HUDEP-2 (cell line): ENCODE results near the gene ABCC9.
A peak's percentile ranks its signal among the peaks of the same experiment; 100 is the strongest.

Source experiments
- DNase-seq, 76 experiments: peaks; one replicate each; lab custom pipeline; 2025; ENCODE audit not compliant: unreplicated experiment in 76 of 76; lab: John Stamatoyannopoulos, UW

The ABCC9 gene

GRCh38 chr12:21776175-21776574, 165.1 kb downstream of the ABCC9 start:
- no peak for DNase-seq

- peak in 5 of 76 experiments; percentile 16 to 25 (median 19) for DNase-seq
Observed at GRCh38 chr12:21775133-21775820, 165.9 kb downstream of the ABCC9 start.

DNA sequence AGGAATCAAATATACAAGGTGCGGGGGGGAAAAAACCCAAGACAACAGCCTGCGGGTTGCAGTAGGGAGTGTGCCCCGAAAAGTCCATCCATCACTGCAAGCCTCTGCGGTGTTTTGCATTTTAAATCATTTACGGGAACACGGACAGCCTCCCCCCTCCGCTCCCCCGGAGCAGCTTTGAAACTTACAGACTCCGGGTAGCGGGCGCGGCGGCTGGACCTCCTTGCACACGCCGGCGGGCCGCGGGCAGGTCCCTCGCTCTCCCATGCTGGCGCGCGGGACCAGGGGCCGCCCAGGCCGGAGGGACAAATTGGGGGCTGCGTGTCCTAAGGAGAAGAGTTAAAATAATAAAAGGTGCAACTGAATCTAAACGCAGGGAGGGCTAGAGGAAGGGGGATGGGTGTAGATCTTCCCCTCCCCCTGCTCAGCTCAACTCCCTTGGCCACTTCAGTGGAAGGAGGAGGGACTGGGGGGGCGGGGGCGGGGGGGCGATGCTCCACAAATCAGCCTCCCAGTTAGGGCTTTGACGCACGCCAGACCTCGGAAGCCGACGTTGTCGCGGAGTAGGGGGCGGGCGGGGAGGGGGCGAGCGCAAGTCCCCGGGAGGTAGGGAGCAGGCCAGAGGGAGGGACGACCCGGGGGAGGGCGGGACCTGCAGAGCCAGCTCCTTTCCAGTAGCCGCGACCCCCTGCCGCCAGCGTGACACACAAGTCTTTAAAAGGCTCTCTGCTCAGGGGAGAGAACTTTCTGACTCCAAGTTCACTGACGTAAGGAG, 166.7 kb downstream of the ABCC9 start, which contains the start of gene KCNJ8:
Gene KCNJ8, minus strand, starts transcription at position 349 of the 775 bp plus-strand sequence. CDS start 1,090 bp downstream, outside the sequence.
- DNase-seq: peak in 10 of 76 experiments; percentile 32 to 74 (median 52)

GRCh38 chr12:21773806-21774205, 167.4 kb downstream of the ABCC9 start:
- DNase-seq: no peak

- DNase-seq: peak in 20 of 76 experiments; percentile 0 to 57 (median 8)
Observed at GRCh38 chr12:21773263-21773741, 167.9 kb downstream of the ABCC9 start.

DNA sequence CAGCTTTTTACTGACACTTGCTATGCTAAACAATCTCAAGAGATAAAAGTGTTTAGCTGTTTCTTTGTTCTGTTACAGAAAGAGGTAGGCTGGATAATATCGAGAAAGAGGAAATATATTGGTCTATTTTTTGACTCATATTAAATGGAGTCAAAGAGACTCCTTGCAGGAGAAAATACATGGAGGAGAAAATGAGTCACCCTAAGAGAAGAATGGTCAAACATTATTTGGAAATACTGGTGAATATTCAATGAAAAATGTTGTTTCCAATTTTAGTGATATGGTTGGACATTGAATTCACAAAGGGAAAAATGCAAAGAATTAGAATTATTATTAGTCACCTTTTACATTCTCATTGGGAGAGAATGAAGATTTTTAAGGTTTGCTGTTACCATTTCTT, 169.9 kb downstream of the ABCC9 start:
- DNase-seq: no peak

DNA sequence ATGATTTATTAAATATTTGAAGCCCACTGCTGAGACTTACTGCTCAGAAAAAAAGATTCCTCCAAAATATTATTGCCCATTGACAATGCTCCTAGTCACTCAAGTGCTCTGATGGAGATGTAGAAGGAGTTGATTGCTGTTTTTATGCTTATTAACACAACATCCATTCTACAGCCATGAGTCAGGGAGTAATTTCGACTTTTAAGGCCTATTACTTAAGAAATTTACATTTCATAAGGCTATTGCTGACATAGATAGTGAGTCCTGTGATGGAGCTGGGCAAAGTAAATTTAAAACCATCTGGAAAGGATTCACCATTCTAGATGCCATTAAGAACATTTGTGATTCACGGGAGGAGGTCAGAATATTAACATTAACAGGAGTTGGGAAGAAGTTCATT, 171.9 kb downstream of the ABCC9 start:
- DNase-seq: no peak

DNA sequence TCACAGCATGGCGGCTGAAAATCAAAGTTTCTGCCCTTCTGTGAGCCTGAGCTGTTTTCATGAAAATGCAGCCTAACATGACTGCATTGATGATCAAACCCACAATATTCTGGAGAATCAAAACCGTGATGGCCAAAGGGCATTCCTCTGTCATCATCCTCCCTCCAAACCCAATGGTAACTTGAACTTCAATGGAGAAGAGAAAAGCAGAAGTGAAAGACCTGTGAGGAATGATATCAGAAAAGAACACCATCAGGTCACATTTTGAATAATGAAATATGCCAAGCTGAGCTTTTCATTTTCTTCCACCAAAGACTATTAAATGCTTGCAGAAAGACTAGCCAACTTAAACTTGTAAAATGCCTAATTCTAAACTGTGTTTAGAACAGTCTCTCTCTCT, 174.8 kb downstream of the ABCC9 start:
- no peak for DNase-seq

- no peak for DNase-seq
Observed at GRCh38 chr12:21764950-21765349, 176.3 kb downstream of the ABCC9 start.

GRCh38 chr12:21764065-21764464, 177.2 kb downstream of the ABCC9 start:
- DNase-seq: no peak

- no peak for DNase-seq
Observed at GRCh38 chr12:21763531-21763930, 177.7 kb downstream of the ABCC9 start.

DNA sequence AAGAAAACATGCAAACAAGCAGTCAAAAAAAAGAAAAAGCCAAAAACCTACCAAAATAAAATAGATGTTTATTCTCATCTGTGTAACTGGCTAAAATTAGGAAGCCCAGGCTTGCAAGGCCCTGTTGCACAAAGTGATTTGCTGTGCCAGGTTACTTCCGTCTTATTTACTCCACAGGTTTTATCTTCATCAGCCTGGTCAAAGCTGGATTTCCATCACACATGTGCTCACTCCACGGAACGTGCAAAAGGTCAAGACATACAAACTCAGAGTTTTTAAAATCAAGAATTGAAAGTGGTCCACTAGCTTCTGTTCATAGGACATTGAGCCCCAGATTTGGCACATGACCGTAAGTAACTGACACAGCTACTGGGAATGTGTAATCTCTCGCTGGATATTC, 181.5 kb downstream of the ABCC9 start:
- DNase-seq: no peak

GRCh38 chr12:21757735-21758134, 183.5 kb downstream of the ABCC9 start:
- no peak for DNase-seq

DNA sequence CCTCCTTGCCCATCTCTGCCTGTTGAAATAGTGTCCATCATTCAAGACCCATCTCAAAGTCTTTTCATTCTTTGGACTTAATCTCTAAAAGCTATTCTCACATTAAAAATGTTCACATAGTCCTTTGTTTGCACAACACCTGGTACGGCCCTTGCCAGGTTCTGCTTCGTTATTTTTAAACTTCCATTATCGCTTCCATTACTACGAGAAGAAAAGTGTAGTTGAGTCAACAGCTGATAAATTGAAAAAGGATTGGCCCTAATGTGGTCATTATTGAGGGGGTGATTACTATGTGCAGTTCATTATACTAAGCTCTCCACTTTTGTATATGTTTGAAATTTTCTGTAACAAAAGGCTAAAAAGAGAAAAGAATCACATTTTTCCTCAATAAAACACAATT, 184.5 kb downstream of the ABCC9 start:
- DNase-seq: no peak

DNA sequence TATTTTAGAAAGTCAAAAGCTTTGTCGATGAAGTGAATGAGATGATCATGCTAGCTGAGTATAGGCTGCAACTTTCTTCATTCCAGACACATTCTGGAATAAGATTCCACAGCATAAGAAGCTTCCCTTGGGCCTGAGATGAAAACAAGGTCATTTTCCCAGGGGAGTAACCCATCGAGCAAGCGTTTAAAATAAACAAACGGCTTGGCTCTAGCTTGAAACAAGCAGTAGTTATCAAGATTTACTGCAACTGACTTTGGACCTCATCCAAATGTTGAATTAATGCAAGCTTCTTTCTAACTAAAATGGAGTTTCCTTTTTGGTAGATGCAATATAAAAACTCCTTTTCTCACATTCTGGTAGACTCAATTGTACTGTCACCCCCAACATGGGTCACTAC, 189.7 kb downstream of the ABCC9 start:
- peak in 4 of 76 experiments; percentile 4 to 19 (median 10) for DNase-seq
